Endometrial microvascular endothelial cells (primary cell): ENCODE measurements around the gene FAM219A. TPM values are rescaled to one million over a fixed set of nuclear protein-coding genes. Genes with fewer than 3 reads are reported as not detected.
"Not testable (repeated sequence)": the region's sequence is repeated elsewhere in the genome, so short reads cannot be mapped to it uniquely, and the experiment has no call there.

Source experiments
- in situ Hi-C: cut with HindIII; loops from 2 replicates; pipeline ENCODE4 v1.10.0; 2017; ENCODE audit warnings: low sequenced_read_pairs, low pct_unique_long_range_greater_than_20kb; ENCODE audit errors: inconsistent ontology term
- total RNA-seq: library from RNA; depleted of rRNA; stranded (reverse); fragments of >200 nt; gene quantifications from one replicate; pipeline ENCODE4 v1.2.3, GENCODE V29; 2015; ENCODE audit errors: inconsistent ontology term

FAM219A gene
- total RNA-seq, 1 donor from 2014 or later: 22.7 TPM

DNA sequence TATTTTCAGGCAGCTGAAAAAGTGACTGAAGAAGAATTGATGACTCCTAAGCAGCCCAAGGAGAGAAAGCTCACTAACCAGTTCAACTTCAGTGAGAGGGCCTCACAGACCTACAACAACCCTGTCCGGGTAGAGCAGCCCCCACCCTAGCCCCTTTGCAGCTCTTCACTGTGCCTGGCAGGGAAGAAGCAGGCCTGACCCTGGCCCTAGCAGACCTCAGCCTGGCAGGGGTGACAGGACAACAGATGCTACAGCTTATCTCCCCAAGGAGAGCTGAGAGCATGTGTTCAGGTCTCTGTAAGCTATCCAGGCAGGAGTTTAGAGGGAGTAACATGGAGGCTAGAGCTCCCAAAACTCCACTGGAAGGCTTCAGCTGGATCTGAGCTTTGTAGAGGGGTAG is 32.0 kb upstream of the FAM219A start:
- in situ Hi-C loops: no loop called here

DNA sequence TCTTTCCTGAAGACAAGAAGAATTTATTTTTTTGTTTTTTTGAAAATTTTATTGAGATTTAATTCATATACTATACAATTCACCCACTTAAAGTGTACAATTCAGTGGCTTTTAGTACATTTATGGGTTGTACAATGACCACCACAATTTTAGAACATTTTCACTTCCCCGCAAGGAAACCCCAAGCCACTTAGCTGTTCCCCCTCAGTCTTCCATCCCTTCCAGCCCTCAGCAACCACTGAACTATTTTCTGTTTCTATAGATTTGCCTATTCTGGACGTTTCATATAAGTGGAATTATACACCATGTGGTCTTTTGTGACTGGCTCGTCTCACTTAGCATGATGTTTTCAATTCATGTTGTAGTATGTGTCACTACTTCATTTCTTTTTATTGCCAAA is 28.2 kb upstream of the FAM219A start:
- in situ Hi-C loops: no loop called here

DNA sequence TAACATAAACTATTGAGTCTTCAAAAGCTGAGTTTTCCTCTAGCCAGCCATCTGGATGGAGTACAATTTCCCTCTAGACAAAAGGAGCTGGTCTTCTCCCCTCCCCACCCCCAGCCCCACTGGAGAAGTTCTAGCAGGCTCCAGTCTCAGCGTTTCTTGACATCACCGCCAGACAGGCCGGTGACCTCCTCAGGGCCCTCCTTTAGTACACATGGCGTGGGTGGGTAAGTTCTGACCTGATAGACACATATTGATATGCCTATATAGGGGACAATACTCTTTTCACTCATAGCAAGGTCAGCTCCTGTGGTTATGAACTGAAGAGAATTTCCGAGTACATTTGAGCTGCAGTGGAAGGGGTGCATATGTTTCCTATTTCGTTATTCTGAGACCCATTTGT is 27.5 kb upstream of the FAM219A start:
- in situ Hi-C loops: no loop called here

DNA sequence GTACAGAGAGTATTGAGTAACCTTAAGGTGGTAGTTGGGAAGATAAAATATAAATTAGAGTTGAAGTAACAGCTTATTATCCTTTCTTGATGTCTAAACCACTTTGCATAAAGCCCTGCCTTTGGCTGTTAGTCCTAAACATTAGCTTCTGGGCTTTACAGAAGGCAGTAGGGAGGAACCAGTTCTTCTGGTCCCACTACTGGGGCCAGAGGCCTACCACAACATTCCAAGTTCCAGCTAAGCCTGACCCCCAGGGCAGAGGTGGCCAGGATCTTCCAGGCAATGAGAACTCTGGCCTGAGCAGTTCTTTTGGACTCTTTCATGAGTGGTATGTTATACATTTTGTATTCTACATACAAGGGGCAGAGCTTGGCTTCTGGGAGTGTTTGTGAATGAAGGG is 26.3 kb upstream of the FAM219A start:
- in situ Hi-C loops: no loop called here

DNA sequence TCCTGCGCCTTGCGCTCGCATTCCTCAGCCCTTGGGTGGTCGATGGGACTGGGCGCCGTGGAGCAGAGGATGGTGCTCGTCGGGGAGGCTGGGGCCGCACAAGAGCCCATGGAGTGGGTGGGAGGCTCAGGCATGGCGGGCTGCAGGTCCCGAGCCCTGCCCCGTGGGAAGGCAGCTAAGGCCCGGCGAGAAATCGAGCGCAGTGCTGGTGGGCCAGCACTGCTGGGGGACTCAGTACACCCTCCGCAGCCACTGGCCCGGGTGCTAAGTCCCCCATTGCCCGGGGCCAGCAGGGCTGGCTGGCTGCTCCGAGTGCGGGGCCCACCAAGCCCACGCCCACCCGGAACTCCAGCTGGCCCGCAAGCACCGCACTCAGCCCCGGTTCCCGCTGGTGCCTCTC is 24.4 kb upstream of the FAM219A start:
- in situ Hi-C loops: not testable (repeated sequence)

DNA sequence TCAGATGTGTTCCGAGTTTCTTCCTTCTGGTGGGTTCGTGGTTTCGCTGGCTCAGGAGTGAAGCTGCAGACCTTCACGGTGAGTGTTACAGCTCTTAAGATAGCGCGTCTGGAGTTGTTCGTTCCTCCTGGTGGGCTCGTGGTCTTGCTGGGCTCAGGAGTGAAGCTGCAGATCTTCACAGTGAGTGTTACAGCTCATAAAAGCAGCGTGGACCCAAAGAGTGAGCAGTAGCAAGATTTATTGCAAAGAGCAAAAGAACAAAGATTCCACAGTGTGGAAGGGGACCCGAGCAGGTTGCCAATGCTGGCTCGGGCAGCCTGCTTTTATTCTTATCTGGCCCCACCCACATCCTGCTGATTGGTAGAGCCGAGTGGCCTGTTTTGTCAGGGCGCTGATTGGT is 23.2 kb upstream of the FAM219A start:
- in situ Hi-C loops: not testable (repeated sequence)

DNA sequence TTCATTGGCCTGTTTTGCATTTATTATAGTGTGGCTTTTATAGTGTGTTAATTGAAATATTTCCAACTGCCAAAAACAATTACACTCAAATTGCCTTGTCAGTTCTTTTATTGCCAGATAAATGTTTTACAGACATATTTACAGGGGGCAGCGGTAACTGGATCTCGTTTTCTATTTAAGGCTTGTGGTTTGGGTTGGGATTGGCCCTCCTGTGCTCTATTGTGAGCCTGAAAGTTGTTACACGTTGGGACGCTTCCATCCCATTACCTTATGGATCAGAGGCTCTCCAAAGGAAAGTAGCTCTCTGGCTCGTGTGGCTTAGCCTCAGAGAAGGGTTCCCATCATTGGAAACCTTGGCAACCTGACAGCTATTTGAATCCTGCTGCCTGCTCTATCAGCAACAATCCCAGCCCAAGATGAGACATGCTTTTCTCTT is 21.1 kb upstream of the FAM219A start:
- in situ Hi-C loops: no loop called here

DNA sequence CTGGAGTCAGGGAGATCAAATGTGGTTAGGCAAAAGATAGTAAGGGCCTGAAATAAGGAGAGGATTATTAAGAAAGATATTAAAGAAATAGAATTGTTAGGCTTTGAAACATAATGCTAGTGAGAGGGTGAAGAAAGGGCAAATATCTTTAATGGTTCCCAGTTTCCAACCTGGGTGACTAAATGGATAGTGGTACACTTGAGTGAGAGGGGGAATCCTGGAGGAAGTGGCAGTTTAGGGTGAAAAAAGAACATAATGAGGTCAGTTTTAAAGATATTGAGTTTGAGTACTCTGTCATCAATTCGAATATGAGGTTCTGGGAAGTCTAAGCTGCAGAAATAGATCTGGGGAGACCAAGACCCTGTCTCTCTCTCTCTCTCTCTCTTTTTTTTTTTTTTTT is 19.2 kb upstream of the FAM219A start:
- in situ Hi-C loops: no loop called here

DNA sequence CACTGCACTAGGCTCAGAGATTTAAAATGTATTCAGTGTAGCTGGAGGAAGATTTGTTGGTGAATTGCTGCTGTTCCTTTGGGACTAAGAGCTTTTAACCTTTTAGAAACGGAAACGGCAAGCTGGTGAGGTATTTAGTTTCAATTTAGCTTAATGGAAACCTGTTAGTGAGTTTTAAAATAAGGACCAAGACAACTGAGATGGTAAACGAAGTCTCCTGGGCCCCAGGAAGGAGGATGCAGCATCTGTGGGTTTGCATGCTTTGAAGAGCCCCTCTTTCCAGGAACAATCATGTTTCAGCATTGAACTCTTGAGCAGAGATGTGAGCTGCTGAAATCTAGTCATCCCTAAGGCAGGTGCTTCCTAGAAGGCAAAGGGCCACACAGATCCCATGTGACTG is 16.7 kb upstream of the FAM219A start:
- in situ Hi-C loops: no loop called here

DNA sequence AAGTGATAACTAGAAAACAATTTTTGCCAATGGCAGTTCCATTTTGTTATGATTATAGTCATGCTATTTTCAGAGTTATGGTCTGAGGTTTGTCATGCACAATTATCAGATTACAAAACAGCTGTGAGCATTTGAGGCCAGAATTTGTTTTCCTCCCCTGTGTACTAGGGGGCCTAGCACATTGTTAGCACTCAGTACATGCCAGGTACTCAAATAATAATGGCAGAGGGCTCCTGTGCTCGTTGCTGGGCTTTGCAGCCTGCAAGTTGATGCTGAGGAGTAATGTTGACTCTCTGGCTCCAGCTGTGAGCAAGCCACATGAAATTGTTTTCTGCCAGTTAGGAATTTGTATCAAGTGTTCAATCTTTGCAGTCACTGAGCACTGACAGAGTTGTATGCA is 7.1 kb upstream of the FAM219A start:
- in situ Hi-C loops: no loop called here

DNA sequence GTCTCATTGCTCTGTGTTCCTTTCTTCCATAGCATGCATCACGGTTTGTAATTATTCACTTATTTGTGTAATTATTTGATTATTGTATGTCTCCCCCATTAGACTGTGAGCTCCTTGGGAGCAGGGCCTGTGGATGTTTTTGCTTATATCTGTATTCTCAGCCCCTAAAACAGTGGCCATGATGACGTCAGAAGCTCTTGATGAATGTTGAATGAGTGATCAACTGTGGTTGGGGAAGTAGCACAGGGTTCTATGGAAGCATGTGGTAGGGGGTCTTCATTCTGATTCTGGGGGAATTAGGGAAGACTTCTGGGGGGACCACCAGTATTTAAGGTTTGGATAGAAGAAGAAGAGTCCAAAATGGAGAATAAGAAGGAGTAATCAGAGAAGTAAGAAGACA is 6.2 kb upstream of the FAM219A start:
- in situ Hi-C loops: no loop called here

DNA sequence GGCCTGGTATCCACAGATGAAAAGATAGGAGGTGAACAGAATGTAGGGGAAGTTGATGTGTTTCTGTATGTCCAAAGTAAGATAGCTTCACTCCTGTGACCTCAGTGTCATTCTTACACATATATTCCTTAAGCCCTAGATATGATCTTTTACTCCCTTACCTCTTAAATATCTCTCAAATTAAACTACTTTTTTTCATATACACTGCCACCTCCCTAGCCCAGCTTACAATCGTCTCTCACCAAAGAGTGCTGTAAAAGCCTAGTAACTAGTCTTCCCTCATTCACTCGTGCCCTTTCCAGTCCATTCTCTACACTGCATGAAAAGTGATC is 5.5 kb upstream of the FAM219A start:
- in situ Hi-C loops: no loop called here

DNA sequence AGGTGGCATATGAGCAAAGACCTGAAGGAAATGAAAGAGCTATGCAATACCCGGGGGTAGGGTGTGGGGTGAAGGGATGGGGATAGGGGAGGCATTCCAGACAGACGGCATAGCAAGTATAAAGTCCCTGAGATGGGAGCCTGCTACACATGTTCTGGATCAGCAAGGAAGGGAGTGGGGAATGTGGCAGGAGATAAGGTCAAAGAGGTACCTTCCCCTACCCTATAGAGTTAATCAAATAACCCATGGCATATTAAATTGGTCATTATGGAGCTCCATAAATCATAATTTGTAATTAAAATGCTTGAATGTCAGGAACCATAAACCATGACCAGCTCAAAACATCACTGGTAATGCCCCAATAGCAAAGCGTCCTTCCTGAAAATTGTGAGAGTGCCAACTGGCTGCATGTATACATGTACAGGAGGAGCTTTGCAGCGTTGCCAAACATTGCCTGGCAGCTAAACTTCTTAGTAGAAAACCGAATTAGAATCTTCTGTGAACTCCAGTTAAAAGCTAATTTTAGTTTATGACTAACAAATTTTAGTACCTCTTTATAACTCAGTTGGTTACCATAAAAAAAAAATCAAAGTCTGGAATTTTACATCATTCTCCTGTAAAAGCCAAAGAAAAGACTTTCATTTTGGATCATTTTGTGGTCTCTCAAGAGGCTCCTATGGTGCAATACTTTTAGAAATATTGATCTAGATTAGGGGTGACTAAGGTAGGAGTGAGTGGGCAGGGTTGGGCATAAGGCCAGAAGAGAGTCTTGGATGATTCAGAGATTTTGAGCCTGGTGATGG is 4.9 kb upstream of the FAM219A start:
- in situ Hi-C loops: no loop called here

DNA sequence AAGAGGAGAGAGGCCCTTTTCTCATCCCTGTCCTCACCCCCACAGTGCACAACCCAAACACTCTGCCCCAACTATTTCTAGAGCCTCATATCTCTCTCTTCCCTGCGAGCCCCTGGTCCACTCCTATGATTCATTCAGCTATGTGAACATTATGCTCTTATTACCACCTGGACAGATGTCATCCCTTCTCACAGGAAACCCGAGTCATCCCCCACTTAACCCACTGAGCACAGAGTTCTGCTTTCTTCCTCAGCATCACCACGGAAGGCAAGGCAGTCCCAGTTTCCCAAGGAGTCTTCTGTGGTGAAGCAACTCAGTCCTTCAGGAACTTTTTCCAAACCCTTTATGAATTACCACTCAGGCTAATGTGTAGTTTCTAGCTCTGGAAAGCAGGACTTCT is 1.6 kb upstream of the FAM219A start:
- in situ Hi-C loops: no loop called here

DNA sequence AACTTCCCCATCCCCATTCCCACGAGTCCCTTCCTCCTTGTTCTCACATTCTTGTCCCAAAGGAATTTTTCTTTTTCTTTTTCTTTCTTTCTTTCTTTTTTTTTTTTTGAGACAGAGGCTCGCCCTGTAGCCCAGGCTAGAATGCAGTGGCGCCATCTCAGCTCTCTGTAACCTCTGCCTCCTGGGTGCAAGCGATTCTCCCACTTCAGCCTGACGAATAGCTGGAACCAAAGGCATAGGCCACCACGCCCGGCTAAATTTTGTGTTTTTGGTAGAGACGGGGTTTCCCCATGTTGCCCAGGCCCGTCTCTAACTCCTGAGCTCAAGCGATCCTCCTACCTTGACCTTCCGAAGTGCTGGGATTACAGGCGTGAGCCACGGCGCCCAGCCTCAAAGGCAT is 986 bp upstream of the FAM219A start:
- in situ Hi-C loops: no loop called here

DNA sequence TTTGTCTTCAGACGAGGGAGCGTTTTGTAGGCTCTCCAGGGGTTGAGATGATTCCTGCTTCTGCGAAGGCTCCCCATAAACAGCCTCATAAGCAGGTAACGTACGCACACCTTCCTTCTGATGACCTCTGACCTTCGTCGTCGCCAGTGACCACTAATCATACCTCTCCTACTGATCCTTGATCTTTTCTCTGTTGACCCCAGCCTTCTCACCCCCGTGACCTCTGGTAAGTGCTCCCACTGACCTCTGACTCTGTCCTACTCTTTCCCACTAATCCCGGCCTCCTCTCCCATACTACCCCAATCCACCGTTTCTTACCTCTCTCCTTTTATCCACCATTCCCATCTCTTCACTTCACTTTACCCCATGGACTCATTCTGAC is 580 bp upstream of the FAM219A start:
- in situ Hi-C loops: no loop called here

DNA sequence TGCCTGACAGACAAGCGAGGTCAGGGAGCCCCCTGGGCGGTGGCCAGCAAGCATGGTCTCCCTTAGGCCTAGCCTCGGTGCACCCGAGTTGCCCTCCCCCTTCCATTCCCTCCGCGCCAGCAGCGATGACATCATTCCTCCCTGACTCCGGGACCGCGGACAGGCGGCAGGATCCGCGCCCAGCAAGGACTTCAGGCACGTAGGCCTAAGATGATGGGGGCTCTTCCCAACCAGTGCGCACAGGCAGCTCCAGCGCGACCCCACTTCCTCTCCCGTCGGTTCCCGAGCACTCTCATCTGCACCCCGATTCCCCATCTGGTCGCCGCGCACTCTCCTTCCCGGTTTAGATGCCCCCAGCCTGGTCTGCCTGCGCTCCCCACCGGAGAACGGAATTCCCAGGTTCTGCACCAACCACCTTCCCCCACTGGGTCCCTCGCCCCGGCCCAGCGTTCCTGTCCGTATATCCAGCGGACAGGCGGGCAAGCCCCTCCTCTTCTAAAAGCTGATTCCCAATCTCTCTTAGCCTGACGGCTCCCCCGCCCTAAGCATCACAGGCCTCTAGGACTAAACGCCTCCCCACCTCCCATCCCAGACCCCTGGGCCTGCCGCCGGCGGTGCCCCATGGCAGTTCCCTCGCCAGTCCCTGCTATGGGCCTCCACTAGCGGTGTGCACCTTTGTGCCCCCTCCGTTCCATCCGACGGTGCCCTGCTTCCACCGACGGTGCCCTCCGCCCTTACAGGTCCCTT is 931 bp downstream of the FAM219A start:
- in situ Hi-C loops: no loop called here

DNA sequence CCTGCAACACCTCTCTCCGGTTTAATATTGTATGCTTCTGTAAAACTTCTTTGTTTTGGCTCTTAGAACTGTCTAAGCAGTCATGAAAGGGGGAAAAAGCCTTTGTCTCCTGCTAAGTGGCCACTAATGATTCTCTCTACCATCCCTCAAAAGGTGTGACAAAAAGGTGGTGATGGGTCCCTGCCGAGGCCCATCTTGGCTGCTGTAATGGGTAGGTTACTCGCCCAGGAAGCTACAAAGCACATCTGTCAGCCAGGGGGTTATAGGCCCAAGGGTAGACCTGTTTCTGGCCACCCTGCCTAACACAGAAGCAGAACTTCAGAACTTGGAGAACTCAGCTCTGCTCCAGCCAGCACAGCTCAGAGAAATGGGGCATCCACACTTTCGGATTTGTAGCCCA is 1.6 kb downstream of the FAM219A start:
- in situ Hi-C loops: no loop called here

DNA sequence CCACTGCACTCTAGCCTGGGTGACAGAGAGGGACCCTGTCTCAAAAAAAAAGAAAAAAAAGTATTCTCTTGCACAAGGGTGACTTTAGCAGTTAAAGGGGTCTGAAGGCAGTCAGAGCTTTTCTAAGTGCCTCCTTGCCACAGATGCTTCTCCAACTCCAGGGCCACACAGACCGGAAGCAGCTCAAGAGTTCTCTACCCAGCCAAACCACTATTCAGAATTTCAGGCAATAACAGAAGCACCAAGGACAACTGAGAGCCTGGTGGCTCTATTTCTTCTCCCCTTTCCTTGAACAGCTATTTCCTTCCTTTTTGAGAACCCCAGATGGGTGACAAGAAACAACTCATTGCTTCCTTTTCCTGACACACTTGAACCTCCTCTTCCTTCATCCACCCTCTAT is 2.2 kb downstream of the FAM219A start:
- in situ Hi-C loops: no loop called here

DNA sequence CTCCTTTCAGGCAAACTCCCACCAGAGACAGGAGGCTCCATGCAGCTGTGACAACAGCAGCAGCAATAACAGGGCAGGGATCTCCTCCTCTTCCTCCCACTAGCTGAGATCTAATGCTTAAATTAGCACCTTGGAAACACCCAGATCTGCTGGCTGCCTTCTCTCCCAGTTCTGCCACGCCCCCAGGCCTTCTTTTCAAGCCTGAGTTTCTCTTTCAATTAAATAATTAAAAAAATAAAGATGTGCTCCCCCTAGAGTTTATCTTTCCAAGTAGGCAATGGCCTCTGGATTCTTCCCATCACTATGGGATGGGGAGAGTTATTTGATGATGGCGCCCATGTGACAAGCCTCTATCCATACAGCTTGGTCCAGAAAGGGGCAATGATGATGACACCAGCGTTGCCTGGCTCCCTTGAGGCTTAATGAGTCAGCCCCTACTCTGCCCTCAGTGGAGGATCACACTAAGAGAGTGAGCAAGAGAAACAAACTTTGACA is 3.8 kb downstream of the FAM219A start:
- in situ Hi-C loops: no loop called here
